Subcutaneous adipose tissue (tissue), 4 donors: Measurements from ENCODE around the gene C20orf173. TPM values are rescaled to one million over a fixed set of nuclear protein-coding genes. Genes with fewer than 3 reads are reported as not detected.

Experiments used
- CTCF ChIP-seq: fragments of 450-650 bp; IDR thresholded peaks from one replicate; pipeline ENCODE4 v1.5.1; 2016; ENCODE audit warnings: low read depth, mild to moderate bottlenecking, control low read depth, antibody characterized with exemption, moderate library complexity
- total RNA-seq, 4 donors: library from RNA; depleted of rRNA; stranded (reverse); fragments of >200 nt; gene quantifications; one replicate each; pipeline ENCODE4 v1.1.0, GENCODE V29; 2016

The C20orf173 gene
- total RNA-seq, 4 donors from 2014 or later, result not detected

- no peak for TF ChIP-seq CTCF
Measured at GRCh38 chr20:35547329-35547728, 17.9 kb upstream of the C20orf173 start.

- TF ChIP-seq CTCF, result no peak
Measured at GRCh38 chr20:35546127-35546526, 16.7 kb upstream of the C20orf173 start.

- no peak for TF ChIP-seq CTCF
Measured at GRCh38 chr20:35544436-35544835, 15.0 kb upstream of the C20orf173 start.

GRCh38 chr20:35542990-35543389 is 13.5 kb upstream of the C20orf173 start:
- TF ChIP-seq CTCF, result no peak

GRCh38 chr20:35541783-35542662 is 12.6 kb upstream of the C20orf173 start, which contains the start of gene ERGIC3:
Gene ERGIC3 (plus strand): TSS chr20:35542078. CDS start chr20:35542098, 20 bp downstream.
- TF ChIP-seq CTCF, result no peak

- TF ChIP-seq CTCF, result no peak
Measured at GRCh38 chr20:35541118-35541782, 11.8 kb upstream of the C20orf173 start.

GRCh38 chr20:35539756-35540212 is 10.3 kb upstream of the C20orf173 start:
- TF ChIP-seq CTCF, result no peak
